GM21576 (cell line): Measurements from ENCODE around the gene CHSY1.

ENCODE experiments used
- ATAC-seq: cut with Tn5 transposase; IDR thresholded peaks from one replicate; pipeline ENCODE4 v1.9.1; 2021; ENCODE audit warnings: mild to moderate bottlenecking, moderate library complexity; ENCODE audit not compliant: unreplicated experiment

CHSY1 gene

DNA sequence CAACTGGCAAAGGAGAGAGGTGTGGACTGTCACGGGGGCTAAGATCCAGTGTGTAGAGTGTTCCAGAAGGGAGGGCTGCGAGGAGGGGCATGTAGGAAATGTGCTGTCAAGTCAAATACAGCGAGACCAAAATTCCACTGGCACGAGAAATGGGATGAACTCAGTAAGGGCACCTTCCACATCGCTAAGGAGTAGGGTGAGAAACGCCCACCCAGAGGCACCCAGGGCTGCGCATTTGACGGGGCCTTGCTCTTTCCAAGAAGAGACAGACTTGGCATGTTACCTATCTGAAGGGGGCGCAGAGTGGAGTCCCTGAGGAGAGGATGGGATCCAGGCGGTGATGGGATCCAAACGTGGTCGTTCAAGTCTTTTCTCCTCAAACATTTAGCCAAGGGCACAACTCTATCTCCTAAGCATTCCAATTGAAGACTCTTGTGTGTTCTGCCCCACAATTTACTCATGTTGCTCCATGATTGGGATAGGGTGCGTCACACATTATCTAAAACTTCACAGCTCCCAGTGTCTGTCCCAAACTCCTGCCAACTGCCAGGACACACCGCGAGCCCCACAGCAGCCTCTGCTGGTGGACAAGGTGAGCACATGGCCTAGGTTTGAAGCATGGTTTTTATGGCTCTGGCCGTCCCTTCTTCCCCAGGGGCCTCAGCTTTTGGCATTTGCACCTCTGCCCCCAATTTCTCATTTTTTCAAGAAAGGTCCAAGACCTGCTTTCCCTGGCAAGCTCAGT is 17.8 kb upstream of the CHSY1 start:
- no peak for ATAC-seq

DNA sequence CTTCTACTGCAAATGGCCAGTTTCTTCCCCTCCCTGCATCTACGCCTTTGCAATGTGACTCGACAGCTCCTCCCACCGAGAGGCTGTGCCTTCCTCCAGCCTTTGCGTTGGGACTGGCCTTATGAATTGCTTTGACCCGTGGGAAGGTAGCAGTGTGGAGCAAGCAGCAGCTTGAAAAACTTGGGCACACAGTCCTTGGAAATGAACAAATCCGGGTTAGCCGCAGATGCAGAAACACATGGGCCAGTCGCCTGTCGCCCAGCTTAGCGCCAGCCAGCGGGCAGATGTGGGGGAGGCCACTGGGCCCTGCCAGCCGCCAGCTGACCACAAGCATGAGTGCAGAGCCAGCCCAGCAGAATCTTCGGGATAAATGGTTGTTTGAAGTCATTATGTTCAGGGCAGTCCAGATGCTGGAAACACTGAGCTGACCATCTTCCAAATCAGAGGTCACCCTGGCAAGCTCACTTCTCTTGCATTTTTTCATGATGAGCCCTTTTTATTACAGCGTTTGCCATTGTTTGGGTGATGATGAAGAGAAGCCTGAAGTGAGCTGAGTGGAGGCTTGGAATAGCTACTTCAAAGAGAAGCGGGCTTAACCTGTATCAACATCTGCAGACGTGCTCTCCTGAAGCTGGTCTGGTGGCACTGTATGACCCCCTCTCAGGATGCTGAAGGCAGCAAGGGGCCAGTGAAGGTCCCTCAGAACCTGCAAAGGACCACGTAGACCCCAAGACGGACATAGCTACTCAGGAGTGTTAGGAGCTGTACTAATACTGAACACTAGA is 15.7 kb upstream of the CHSY1 start:
- ATAC-seq = no peak

DNA sequence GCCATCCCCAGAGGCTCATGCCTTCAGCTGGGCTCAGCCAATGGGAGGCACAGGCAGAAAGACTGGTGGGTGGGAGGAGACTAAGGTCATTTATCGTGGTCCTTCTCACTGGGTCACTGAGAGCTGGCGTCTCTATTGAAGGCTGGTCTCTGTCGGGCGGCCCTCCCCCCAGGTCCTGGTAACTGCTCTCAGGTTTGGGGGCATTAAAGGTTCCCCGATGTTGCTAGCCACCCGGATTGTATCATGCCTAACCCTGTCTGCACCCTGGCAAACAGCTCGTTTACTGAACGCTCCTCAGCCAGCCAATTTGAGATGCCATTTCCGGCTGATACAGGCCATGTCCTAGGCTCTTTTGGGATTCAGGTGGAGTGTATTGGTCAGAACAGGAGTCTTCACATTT is 14.9 kb upstream of the CHSY1 start:
- ATAC-seq = no peak

DNA sequence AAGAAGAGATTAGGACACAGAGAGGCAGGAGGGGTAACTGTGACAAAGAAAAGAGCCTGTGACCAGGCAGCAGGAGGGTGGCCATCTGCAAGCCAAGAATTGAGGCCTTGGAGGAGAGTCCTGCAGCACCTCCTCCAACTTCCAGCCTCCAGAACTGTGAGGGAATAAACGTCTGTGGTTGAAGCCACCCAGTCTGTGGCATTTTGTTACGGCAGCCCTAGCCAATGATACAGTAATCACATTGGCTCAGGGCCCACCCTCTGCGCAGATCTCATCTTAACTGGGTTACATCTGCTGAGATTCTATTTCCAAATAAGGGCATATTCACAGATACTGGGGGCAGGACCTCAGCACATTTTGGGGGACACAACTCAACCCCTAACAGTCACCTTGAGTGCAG is 14.2 kb upstream of the CHSY1 start:
- ATAC-seq = no peak

DNA sequence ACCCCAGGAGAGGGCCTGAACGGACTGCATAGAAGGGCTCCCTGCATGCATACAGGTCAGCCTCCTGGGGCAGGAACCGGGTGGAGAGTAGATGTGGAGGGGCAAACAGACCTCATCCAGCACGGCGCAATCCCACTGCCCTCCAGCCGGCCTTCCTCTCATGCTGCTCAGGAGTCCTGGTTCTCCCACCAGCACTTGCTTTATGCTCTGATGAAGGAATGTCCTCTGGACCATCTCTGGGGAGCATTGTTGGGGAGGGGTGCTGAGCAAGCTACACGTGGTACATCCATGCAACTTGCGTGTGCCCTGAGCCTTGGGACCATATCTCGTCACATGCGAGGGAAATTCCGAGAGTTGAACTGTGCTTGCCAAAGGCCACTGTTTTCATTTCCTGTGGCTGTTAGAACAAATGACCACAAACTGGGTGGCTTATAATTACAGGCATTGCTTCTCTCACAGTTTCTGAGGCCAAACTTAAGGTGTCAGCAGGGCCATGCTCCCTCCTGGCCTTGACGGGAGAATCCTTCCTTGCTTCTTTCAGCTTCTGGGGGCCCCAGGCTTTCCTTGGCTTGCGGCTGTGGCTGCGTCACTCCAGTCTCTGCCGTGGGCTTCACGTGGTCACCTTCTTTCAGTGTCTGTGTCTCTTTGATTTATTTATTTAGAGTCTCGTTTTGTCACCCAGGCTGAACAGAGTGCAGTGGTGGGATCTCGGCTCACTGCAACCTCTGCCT is 13.2 kb upstream of the CHSY1 start:
- no peak for ATAC-seq

DNA sequence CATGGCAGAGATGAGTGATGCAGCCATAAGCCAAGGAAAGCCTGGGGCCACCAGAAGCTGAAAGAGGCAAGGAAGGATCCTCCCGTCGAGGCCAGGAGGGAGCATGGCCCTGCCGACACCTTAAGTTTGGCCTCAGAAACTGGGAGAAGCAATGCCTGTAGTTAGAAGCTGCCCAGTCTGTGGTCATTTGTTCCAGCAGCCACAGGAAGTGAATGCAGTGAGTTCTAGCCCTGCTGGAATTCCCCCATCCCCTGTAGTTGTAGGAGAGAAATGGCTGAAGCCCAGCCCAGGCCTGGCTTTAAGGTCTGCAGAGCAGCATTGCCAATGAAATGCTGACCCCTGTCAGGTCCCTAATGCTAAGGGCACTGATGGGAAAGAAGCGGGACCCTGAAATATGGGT is 12.2 kb upstream of the CHSY1 start:
- ATAC-seq = no peak

DNA sequence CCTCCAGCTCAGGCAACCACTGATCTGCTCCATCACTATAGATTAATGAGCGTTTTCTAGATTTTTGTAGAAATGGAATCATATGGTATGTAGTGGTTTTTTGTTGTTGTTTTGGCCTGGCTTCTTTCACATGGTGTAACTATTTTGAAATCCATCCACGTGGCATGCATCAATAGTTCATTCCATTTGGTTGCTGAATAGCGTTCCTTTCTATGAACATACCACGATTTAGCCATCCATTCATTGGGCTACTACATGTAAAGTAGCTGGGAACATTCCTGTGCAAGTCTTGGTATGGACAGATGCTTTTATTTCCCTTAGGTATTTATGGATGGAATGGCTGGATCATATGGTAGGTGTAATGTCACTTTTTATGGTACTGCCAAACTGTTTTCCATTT is 10.7 kb upstream of the CHSY1 start:
- ATAC-seq = no peak

DNA sequence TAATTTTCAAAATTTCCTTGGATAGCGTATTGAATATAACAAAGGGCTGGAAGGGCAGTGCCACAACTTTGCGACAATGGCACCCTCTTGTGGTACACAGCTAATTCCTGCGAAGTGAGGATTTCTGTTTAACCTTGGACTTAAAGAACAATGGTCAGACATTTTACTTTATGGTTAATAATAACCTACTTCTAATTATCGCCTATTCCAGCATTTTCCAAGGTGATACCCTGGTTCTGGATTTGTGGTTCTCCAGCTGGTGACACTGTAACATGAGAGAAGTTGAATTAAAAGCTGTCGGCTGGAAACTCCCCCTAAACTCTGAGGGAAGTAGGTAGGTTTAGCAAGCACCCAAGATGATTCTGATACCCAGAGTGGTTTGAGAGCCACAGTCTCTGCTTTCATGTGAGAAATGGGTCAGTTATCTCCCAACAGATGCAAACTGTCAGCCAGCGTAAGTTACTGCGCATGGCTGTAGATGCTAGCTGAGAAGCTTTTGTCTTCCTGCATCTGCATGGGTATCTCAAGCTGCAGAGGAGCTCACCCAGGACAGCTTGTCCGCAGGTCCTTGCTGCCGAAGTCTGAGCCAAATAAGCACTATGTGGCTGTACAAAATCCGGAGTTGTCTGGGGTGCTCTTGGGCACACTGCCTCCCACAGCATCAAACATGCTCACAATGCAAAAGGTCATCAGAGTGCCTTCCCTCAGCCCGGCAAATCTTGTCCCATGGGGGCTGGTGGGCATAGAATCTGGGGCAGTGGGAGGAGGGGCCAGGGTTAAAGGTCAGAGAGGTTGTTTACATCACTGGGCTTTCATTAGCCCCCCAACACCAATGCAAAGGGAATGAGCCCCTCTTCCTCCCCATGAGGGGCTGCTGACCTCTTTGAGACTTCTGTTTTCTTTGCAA is 6.6 kb upstream of the CHSY1 start:
- peak; percentile 65 for ATAC-seq

DNA sequence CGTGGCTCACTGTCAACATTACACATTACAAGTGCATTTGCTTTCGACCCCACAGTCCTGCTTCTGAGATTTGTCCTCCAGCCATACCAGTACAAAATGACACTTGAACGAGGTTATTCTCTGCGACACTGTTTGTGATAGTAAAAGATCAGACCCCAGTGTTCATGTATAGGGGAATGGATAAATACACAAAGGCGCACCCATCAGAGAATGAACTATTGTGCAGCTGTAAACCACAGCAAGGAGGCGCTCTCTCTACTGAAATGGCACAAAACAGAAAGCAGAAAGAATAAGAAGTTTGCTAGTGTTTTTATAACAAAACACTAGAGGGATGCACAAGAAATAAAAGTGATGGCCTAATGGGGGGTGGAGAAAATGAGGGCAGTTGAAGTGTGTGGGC is 4.9 kb upstream of the CHSY1 start:
- no peak for ATAC-seq

DNA sequence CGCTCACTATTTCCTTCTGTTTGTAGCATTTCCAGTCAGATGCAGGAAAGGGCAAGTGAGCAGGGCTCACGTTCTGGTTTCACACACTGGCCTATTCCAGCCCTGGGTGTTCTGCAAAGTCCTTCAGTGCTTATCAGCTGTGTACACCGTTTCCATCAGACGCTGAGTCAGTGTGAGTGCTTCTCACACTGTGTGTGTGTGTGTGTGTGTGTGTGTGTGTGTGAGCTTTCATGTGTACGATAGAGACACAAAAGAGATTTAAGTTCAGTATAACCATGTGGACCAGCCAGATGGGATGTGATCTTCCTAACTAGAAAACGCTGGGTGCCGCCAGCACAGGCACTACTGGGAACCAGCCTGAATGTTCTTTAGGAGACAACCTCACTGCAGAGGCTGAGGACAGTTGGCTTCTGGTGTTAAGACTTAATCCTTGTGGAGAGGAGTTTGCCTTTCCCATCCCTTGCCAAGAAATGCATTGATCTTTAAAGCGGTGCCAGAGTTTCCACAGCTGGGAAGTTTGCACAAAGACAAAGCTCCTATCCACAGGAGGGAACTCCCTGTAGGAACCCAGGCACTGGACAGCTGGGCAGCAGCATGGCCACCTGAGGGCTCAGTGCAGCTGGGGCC is 3.9 kb upstream of the CHSY1 start:
- ATAC-seq = no peak

DNA sequence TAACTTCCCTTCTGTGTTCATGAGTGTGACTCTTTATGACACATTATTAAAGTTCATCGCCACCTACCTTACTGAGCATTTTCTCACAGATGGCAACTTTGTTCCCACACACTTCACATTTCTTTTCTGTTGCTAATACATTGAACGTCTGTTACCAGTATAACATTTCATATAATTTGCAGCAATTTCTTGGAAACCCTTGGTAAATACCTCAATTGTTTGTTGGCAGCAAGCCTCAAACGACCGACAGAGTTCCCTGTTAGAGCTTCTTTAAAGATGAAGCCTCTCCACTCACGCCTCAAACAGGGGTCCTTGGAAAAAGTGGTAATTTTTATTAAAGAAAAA is 3.2 kb upstream of the CHSY1 start:
- ATAC-seq = no peak

DNA sequence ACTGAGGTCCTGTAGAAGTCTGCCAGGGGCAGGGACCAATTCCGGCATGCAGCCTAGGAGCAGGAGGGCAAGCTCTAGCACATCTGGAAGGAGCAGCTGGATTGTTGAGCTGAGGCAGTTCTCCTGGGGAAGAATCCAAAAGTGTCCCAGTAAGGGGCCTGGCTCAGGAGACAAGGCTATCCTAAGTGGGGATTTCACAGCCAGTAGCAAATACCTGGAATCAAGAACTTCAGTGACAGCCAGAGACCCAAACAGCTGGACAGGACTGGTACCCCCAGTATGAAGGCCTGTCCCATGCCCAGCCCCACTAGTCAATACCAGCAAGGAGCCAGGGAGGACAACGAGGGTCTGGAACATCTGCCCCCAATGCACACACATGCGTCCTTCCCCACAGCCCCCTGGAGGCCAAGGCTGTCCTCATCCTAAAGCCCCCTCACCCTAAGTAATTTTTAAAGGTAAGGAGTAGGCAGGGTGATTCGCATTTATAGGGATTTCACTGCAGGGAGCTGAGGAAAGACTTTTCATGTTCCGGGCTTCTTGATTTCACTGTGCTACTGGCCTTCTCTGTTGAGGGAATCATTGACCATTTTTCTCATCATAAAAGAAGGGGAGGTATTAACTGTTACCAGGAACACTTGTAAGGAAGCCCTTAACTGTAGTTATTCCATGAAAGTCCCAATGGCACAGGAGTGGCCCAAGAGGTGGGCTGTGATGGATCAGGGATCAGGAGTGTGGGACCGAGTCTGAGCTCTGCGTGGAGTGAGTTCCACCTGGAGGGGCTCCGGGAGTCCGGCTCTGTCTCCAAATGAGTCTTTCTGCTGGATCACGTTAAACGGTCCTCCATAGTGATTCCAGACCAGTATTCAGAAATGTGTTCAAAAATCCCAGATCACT is 2.6 kb upstream of the CHSY1 start:
- no peak for ATAC-seq

DNA sequence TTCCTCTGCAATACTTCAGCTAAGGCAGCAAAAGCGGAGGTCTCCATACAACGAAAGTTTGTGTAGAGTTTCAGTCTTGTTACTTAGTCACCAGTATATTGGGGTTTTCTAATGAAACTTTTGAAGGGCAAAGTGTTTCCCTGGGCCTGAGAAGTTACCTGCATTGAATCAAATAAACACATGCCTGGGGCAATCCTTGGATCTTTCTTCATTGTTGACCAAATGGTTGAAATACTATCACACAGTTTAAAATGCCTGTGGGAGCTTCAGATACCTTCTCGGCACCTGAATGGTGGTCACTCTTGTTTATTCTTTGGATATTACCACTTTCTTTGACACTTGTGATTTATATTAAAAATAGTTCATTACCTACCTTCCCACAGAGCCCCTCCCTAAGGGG is 988 bp upstream of the CHSY1 start:
- no peak for ATAC-seq

DNA sequence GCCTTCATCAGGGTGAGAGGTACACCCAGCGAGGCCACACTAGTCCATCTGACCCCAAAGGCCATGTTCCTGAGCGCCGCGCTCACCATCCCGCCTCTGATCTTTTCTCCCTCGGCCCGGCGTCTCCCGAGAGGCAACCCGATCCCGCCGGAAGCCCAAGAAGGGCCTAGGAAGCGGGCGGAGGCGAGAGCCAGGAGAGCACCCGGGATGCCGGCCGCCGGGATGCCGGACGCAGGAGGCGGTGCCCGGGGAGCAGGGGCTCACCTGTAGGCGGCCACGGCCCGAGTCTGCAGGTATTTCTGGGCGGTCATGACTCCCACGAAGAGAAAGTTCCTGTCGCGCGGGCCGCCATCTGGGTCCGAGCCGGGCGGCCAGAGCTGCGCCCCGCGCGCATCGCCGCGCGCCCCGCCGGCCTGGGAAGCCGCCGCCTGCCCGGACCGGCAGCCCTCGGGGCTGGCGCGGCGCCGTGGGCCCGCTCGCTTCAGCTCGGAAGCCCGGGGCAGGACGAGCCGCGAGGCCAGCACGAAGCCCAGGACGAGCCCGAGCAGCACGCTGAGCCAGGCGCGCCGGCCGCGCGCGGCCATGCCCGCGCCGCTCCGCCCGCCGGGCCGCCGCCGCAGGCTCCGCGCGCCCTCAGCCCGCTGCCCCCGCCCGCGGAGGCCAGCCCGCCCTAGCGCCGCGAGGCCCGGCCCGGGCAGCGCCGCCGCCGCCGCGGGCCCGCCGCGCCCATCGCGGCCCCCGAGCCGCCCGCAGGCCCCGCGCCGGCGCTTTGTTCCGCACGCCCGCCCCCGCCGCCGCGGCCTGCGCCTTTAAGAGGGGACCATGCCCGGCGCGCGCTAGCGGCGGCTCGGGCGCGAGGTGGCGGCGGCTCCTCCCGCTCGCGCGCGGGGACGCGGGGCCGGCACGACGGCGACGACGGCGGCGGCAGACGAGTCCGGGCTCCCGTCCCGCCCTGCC is 697 bp downstream of the CHSY1 start:
- ATAC-seq = peak; percentile 10

DNA sequence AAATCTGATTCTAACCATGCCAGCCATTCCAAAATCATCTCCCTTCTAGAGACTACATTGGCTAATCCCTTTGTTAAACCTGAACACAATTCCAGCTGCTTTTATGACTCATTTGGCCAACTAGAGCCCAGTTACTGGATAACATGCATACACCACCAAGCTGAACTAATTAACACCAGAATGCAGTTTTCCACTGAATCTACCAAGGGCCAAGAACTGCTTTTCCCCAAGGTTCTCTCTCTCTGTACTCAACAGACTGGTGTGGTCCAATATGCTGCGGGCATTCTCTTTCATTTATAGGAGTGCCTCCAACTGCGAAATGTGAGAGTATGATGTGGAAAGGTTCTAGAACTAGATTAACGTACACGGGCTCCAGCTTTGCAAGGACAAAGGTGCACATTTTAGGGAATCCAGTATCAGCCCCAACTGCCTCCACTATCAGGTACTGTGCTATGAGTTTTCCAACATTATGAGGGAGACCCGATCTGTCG is 1.5 kb downstream of the CHSY1 start:
- no peak for ATAC-seq

DNA sequence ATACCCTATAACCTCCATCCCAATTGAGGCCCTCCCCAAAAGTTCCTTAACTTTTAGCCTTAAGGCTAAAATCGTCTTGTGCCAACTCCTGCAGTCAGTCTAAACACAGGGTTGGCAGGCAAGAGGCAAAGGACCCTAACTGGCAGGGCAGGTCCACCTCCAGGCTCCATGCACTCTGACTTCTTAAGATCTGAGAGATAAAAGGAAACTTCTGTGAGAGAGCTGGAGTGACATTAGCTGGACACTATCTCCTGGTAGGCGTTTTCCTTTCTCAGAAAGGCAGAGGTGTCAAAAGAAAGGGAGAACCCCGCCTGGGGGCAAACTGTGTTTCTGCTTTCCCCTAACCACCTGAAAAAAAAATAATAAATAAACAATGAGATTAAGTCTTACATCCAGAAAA is 3.6 kb downstream of the CHSY1 start:
- no peak for ATAC-seq

DNA sequence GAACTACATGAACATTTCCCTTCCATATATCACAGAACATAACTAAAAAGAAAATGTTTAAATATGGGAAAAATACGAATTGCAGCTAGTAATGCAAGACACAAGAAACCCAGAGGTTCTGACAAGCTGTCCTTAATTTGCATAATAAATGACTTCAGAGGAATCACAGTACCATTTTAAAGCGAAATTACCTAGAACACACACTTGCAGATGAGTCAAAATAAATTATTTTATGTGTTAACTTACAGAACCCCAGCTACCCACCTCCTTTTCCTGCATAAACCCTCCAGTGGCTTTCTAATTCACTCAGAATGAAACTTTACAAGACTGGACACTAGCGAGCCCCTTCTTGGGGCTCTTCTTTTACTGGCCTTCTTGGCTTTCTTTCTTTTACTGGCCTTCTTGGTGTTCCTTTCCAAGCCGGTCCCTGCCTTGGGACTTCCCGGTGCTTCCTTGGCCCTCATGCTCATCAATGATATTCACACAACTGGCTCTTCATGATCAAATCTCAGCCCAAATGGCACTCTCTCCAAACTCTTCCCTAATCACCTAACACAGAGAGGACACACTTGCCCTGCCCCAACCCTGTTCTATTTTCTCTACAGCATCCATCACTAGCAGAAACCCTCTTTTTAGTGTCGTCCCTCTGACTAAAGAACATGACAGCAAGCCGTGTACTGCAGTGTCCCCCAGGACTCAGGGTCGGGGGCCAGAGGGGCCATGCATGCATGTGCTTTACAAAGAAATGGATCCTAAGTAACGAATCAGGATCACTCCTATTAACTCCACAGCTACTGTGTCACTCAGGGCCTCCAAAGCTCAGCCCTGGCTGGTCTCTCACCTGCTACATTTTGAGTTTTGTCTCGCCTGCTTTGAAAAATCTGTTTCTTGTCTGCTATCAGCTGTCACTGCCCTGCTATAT is 4.8 kb downstream of the CHSY1 start:
- no peak for ATAC-seq
